Fibroblast of skin of left quadriceps (primary cell): ENCODE results near the gene WDR93.

Source experiments
- DNase-seq, 2 experiments: peaks; one replicate each; pipeline ENCODE4 v3.0.0-alpha.2; 2013; ENCODE audit warnings: low read depth in 2 of 2

WDR93 gene

DNA sequence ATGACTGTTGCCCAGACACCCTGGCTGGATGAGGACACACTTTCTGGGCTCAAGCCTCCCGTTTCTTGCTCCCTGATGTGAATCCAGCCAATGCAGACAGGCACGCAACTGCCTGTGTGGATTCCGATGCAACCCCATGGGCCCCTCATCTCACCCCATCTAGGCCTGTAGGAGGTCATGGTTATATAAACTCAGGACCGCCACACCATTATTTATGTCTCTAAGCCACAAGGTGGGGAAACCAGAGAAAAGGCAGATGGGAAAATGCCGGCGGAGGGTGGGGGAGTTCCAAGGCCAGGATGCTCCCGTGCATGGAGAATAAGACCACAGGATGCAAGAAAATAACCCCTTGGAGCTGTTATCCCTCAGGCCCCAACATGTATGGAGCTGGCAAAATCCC lies 58.4 kb downstream of the WDR93 start:
- no peak for DNase-seq

DNA sequence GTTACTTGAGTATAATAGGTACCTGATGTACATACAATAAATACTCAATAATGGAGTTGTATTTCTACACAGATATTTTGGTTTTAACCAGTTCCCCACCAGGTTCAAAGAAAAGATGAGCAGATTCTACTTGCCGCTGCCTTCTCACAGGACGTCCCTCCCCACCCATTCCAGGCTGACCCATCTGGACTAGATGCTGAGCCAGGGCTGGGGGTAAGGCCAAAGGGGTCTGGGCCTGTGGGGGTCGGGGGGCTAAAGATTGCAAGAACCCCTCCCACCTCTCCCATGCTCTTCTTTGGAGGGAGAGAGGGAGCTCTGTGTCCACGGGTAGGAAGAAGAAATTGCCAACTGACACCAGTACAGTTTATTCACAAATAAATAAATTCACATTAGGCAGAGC lies 58.9 kb downstream of the WDR93 start:
- DNase-seq: no peak

DNA sequence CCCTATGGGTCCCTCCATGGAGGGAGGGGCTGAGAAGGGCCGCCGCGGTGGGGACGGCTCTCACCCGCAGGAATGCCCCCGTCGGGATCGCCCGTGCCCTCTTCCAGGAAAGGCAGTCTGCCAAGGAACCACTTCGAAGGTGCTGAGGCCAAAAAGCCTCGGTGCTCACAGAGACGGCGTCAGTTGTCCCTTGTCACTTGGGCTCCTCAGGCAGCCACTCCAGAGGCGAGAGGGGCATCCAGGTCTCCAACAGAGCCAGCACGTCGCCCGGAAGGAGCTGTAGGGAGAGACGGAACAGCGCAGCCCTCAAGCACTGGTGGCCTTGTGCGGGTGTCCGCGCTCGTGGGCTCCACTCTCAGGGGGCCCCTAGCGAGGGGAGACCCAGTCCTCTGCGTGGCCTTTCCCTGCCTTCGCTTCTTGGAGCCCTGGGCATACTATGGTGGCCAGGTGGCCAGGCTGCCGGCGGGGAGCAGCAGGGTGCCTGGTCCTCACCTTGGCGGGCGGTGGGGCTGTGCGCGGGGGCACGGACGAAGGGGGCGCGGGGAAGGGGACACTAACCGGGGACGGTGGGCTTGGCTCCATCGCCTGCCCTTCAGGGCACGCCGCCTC lies 59.4 kb downstream of the WDR93 start:
- no peak for DNase-seq

DNA sequence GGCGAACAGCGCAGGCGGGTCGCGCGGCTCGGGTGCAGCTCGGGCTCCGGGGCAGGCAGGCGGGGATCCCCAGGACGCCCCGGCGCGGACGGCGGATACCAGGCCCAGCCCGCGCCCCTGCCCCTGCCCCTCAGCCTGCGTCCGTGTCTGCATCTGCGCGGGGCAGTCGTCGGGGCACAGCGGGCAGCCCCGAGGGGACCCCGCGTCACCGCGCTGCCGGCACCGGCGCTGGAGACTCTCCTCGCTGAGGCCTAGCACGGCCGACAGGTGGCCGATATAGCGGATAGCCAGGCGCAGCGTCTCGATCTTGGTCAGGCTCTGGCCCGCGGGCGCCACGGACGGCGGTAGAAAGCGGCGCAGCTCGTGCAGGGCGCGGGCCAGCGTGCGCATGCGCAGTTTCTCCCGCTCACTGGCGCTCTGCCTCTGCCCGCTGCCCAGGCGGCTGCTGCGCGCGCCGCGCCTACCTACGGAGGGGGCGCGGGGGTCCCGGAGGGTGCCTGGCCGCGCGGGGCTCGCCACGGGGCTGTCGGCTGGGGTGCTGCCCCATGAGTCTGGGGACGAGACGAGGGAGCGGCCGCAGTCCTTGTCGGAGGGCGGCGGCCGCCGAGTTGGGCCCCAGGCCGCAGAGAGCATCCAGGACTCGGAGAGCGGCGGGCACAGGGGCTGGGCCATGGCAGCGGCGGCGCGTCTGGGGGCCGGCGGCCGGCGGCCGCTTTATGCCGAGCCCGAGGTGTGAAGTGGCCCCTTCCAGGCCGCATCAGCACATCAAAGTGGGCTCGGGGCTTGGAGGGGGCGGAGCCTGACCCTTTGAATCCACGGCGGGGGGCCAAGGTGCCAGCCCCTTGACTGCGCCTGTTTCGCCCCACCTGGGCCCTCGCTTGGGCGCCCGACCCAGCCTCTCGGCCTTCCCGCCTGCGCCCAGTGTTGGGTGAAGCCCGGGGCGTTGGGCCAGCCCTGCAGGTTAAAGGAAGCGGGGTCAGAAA lies 60.2 kb downstream of the WDR93 start, which contains the start of gene MESP1:
Gene MESP1, minus strand, starts transcription at position 690 of the 983 bp plus-strand sequence. Its CDS starts 18 bp downstream, at position 672.
- DNase-seq: peak; percentile 67 to 70

DNA sequence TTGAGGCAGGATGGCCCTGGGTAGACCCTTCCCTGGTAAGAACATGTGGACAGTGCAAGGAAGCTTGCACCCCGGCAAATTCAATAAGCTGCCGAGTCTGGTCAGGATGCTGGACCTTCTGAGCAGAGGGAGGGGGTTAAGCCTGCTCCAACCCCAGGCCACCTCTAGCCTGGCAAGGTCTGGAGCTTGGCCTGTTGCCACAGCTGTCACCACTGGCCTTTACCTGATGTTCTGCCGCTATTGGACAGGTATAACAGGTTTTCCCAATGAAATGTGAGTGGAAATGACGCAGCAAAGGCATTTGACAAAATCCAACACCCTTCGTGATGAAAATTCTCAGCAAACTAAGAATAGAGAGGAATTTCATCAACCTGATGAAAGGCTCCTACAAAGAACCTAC lies 61.1 kb downstream of the WDR93 start:
- DNase-seq: no peak

DNA sequence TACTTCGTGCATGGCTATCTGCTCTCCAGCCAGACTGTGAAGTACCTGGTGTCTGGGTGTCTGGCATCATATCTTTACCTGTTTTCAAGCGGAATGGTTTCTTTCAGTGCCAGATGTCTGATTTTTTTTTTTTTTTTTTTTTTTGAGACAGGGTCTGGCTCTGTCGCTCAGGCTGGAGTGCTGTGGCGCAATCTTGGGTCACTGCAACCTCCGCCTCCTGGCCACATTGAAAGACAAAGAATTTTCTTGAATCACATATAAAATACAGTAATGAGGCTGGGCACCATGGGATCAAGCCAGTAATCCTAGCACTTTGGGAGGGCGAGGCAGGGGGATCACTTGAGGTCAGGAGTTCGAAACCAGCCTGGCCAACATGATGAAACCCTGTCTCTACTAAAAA lies 63.2 kb downstream of the WDR93 start:
- DNase-seq: no peak

DNA sequence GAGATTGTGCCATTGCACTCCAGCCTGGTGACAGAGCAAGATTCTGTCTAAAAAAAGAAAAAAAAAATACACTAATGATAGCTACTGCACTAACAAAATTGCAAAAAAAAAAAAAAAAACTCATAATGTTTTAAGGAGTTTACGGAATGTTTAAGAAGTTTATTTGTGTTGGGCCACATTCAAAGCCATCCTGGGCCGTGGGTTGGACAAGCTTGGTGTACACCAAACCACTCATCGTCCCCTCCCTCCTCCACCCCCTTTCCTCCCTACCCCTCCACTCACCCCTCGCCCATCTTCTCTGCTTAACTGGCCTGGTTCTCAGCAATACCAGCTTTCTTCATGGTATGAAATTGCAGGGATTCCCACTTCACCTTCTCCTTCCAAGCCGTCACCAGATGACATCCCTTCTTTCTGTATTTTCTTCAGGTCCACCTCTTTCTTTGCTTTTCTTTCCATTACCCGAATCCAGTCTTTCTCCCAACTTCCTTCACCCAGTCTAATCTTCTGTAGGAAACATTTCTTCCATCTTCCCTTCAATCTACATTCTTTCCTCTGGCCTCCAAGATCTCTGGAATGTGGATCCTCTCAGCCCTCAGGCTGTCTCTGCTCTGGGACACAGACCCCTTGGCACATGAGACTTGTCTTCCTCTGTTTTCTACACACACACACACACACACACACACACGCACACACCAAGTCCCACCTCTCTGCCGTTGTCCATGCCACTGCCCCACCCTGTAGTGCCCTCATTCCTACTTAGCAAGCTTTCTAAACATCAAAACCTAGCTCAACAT lies 63.9 kb downstream of the WDR93 start:
- DNase-seq: no peak

DNA sequence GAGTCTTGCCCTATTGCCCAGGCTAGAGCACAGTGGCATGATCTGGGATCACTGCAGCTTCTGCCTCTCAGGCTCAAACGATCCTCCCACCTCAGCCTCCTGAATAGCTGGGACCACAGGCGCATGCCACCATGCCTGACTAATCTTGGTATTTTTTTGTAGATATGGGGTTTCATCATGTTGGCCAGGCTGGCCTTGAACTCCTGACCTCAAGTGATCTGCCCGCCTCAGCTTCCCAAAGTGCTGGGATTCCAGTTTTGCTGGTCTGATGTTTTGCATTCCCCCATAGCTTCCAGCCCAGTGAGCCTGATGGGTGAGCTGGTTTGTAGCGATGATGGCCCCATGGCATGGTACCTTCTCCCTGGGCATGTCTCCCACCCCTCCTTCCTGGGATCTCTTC lies 65.1 kb downstream of the WDR93 start:
- DNase-seq: no peak

DNA sequence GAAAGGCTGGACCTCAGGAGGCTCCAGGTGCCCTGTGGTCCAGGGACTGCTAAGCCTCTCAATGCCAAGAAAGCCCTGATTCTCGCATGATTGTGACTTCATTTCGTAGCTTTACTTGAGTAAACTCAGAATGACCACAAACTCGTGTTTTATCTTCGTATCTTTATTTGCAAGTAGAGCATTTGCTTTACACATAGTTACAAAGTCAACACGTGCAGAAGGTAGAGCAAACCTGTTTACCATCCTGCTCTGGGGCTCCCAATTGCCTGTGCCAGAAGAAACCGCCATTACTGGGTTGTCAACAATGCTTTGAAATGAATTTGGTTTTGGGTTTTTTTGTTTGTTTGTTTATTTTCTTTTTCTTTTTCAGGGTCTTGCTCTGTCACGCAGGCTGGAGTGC lies 66.3 kb downstream of the WDR93 start:
- DNase-seq: no peak

DNA sequence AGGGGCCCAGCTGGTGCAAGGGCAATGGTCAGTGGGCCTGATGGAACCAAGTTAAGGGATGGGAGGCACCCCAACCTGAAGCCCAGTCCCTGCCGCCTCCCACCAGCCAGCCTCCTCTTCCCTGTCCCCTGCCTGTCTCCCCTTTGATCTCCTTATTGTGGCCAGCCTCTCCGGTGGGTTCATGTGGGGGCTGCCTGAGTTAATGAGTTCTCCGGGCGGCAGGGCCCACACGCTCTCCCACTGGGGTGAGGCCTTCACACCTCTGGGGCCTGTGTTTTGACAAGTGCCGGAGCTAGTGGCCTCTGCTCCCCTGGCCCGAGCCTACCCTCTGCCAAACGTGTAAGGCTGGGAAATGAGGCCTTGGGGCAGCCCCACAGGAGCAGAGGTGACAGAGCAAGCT lies 67.7 kb downstream of the WDR93 start:
- DNase-seq: no peak

DNA sequence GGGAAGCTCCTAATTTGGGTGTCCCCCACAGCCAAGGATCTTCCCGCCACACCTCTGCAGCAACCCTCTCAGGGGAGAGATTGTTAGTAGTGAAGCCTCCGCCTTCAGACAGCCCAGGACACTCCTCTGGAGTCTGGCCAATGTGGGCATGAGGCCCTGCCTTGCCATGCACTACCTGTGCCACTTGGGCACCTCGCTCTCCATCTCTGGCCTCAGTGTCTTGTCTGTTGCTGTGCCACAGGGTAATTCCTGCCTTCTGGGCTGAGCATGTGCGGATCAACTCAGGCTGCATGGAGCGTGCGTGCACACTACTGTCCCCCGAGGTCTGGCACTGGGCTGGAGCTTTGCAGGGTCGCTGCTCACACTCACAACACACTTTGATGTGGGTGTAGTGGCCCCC lies 68.4 kb downstream of the WDR93 start:
- DNase-seq: no peak

DNA sequence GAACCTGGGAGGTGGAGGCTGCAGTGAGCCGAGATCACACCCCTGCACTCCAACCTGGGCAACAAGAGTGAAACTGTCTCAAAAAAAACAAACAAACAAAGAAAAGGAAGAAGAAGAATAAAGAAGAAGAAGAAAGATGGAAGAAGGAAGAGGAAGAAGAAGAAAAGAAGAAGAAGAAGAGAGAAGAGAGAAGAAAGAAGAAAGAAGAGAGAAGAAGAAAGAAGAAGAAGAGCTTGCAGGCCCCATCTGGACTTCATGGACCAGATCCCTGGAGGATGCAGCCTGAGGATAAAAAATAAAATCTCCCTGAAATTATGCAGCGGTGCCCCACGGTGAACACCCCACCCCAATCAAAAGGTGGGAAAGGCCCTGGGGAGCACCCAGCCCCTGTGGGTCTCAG lies 69.2 kb downstream of the WDR93 start:
- no peak for DNase-seq

DNA sequence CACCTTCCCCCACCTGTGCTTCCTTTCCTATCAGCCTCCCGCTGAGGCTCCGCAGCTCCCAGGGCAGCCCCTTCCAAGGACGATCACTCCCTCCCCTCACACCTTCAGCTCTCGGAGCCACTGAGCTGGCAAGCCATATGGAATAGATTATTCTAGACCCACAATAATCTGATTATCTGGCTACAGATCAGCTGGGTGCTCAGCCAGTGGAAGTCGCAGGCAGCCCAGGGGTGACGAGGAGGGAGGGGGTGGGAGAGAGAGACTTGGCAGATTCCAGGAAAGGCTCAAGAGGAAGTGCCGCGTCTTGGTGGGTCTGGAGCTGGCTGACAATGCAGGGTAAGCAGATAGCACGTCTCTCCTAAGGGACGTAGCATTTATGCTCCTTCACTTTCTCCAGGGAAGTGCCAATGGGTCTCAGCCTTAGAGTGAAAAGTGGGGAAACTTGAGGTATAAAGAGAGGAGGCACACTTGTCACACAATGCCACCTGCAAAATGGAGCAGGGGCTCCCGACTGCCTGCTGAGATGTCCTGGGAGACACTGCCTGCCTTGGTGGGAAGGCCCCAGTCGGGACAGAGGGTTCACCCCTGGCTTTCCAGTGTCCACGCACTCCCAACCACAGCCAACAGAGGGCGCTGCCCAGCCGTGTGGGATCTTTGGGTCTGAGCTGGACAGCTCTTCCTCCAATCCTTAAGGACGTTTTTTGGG lies 69.8 kb downstream of the WDR93 start:
- DNase-seq: no peak

DNA sequence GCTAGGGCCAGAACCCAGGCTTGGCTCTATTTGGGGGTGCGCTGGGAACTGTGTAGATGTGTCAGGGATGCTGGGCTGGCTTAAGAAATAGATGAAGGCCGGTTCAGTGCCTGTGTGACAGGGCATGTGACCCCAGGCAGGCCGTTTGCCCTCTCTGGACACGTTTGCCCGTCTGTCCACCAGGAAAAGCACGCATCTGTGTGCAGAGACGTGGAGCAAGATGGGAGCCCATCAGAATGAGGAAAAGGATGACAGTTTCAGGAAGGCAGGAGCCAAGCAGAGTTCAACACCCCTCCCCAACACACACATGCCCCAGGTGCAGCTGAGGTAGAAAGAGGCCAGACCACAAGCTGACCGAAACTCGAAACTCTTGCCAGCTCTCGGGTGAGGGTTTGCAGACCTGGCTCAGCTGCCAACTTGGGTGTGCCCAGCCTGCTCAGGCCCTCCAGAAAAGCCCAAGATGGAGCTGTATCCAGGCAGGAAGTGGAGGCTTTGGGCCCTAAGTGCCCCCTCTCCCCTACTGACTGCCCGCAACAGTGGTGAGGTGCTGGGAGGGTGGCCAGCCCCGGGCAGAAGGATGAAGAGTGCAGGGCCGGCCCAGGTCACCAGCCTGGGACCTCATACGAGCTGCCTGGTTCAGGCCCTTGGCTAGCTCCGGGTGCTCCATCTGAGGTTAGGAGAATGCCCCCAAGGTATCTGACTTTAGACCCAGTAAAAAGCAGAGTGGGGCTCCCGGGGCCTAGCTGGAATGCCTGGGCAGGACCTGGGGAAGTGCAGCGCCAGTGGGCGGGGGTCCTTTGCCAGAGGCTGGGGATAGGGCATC lies 70.6 kb downstream of the WDR93 start:
- DNase-seq: no peak

DNA sequence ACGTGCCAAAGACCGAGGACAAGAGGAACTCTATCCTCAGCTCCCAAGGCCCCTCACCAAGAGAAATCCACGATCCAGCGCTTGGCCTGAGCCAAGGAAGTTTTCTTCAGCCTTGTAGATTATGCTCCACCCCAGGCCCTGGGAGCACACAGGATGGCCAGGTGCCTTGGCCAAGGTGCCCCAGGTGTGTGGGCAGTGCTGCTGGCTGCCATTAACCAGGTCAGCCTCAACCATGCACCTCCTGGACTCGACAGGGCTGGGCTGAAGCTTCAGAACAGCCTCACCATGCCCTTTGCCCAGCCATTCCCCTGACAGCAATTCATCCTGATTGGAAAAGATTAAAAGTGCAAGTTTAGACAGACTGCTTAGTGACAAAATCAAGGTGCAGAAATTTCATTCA lies 71.3 kb downstream of the WDR93 start:
- no peak for DNase-seq

DNA sequence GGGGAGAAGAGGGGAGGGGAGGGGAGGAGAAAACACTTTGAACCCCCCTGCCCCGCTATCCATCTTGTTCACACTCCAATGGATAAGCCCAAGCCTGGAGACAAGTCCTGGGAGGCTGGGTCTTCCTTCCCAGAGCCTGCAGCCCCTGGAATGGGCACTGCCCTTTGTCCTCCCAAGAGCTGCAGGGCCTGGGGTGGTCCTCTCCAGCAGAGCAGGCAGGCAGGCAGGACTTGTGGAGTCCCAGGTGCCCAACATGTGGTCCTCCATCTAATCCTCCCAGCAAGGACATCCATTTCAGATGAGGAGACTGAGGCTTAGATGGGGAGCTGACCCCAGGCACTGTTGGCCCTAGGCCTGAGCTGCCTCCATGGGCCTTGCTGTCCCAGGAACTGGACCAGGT lies 75.1 kb downstream of the WDR93 start:
- no peak for DNase-seq

DNA sequence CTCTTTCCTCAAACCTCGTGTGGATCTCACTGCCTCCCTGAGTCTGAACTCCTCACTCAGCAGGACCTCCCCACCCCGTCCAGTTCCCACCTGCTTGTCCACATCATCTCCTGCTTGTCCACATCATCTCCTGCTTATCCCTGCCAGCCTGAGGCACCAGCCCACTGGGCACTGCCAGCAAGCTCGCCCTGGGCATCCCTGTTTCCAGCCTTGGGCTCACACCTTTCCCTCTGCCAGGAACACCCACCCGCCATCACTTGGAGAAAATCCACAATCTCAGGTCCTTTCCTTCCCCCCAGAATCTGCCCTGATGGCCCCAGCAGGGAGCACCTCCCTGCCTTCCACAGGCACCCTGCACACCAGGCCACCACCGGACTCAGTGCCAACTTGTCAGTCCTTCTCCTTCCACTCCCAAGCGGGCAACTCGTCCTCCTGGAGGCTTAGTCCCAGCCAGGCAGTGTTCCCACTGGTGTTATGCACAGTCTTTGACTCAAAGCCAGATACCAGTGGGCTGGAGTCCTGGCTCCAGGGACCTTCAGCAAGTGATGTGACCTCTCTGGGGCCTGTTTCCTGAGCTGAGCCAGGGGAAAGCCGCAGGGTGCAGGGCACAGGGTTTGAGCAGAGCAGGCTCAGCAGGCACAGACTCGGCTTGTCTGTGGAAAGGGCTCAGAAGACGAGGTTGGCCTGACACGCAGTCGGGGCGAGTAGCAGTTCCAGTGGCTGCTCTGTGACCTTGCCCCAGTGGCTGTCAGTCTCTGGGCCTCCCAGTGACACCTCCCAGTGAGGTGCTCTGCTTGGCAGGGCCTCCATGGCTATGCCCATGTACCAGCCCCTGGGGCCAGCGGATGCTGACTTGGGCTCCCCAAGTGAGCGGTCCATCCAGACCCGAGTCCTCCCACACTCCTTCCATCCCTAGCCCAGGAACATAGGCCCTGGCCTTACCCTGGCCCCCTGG lies 76.0 kb downstream of the WDR93 start:
- DNase-seq: no peak

DNA sequence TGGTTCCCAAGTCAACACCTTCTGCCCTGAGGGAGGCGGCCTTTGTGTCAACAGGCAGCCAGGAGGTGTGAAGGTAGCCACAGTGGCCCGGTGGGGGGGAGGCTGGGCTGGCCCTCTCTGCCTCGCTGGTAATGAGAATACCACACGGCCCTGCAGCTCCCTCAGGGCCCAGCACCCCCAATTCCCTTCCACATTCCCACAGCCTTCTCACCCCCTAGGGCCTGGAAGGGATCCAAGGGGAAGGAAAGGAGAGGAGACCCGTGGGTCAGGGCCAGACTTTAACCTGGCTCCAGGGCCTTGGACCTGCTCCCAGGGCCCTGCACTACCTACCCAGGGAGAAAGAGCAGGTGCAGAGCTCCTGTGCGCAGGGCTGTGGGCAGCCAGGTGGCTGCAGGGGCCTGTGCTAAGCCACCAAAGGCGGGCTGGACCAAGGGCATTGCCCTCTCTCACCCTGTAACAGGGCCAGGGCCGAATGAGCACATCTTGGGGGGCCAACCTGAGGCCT lies 76.9 kb downstream of the WDR93 start:
- no peak for DNase-seq

DNA sequence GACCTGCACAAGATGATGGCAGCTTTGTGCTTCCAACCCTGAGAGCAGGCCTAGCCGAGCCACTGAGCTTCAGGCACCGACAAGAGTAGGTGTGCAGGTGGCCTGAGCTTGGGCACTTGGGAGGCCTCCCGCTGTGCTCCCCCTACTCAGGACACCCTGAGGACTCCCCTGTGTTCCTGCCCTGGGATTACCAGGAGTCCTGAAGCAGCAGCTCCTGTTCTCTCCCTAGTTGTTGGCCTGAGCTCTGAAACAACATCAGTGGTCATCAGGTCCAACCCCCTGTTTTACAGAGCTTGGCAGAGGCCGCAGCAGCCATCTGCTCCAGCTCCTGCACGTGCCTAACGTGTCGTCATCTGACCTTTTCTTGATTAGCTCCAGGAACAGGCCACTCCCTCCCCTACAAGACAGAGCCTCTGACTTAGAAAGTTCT lies 77.5 kb downstream of the WDR93 start:
- DNase-seq: no peak
